ENCODE data around the gene GYS1. TPM values are rescaled to one million over a fixed set of nuclear protein-coding genes. Genes with fewer than 3 reads are reported as not detected.

The GYS1 gene
- total RNA-seq, 1 donor from 2014 or later, result 24.8 TPM

- Histone ChIP-seq H3K27me3 (ENCODE audit: control insufficient read depth, insufficient read depth, low read length) (no peaks in the 10 kb centered on the region), H3K36me3 (ENCODE audit: control insufficient read depth, insufficient read depth, low read length) (no peaks in the 10 kb centered on the region), H3K4me3 (ENCODE audit: low read depth, low read length) (no peak overlapping the region)
- DNase-seq (ENCODE audit: low read depth), result no peak
- TF ChIP-seq CTCF (IDR thresholded peaks at IDR 0.05; ENCODE audit: insufficient read depth, low read length, poor library complexity, severe bottlenecking), result peak; percentile 85
Measured at GRCh38 chr19:48999481-49000325, 6.6 kb upstream of the GYS1 start.

- Histone ChIP-seq H3K27me3 (ENCODE audit: control insufficient read depth, insufficient read depth, low read length) (no peaks in the 10 kb centered on the region), H3K4me3 (ENCODE audit: low read depth, low read length) (no peak overlapping the region), H3K36me3 (ENCODE audit: control insufficient read depth, insufficient read depth, low read length) (no peaks in the 10 kb centered on the region)
- no peak for DNase-seq (ENCODE audit: low read depth)
- peak; percentile 66 for TF ChIP-seq CTCF (IDR thresholded peaks at IDR 0.05; ENCODE audit: insufficient read depth, low read length, poor library complexity, severe bottlenecking)
Measured at GRCh38 chr19:48997972-48998371, 4.9 kb upstream of the GYS1 start.

- Histone ChIP-seq H3K4me3 (ENCODE audit: low read depth, low read length) (peak overlapping the region; percentile 81), H3K36me3 (ENCODE audit: control insufficient read depth, insufficient read depth, low read length) (no peaks in the 10 kb centered on the region), H3K27me3 (ENCODE audit: control insufficient read depth, insufficient read depth, low read length) (no peaks in the 10 kb centered on the region)
- DNase-seq (ENCODE audit: low read depth), result no peak
- TF ChIP-seq CTCF (IDR thresholded peaks at IDR 0.05; ENCODE audit: insufficient read depth, low read length, poor library complexity, severe bottlenecking), result no peak
Measured at GRCh38 chr19:48994035-48994386, 902 bp upstream of the GYS1 start.

GRCh38 chr19:48992581-48993174 is 431 bp downstream of the GYS1 start:
- no peak for TF ChIP-seq CTCF (IDR thresholded peaks at IDR 0.05; ENCODE audit: insufficient read depth, low read length, poor library complexity, severe bottlenecking)
- Histone ChIP-seq H3K36me3 (ENCODE audit: control insufficient read depth, insufficient read depth, low read length) (no peaks in the 10 kb centered on the region), H3K27me3 (ENCODE audit: control insufficient read depth, insufficient read depth, low read length) (no peaks in the 10 kb centered on the region), H3K4me3 (ENCODE audit: low read depth, low read length) (peak overlapping the region; percentile 64)
- DNase-seq (ENCODE audit: low read depth), result no peak

- Histone ChIP-seq H3K4me3 (ENCODE audit: low read depth, low read length) (peak overlapping the region; percentile 64), H3K27me3 (ENCODE audit: control insufficient read depth, insufficient read depth, low read length) (no peaks in the 10 kb centered on the region), H3K36me3 (ENCODE audit: control insufficient read depth, insufficient read depth, low read length) (no peaks in the 10 kb centered on the region)
- TF ChIP-seq CTCF (IDR thresholded peaks at IDR 0.05; ENCODE audit: insufficient read depth, low read length, poor library complexity, severe bottlenecking), result no peak
- DNase-seq (ENCODE audit: low read depth), result peak; percentile 43
Measured at GRCh38 chr19:48991873-48992580, 1.1 kb downstream of the GYS1 start.

All from kidney epithelial cell (primary cell).